Central memory CD8-positive, alpha-beta T cell (primary cell): ENCODE results near the gene BANP.

ENCODE experiments used
- ATAC-seq: fragments of 150-1000 bp; cut with Tn5 transposase; replicated peaks from 2 replicates; pipeline ENCODE4 v1.10.0; 2022; ENCODE audit warnings: mild to moderate bottlenecking, moderate FRiP score, moderate number of reproducible peaks; ENCODE audit not compliant: poor library complexity, severe bottlenecking; ENCODE audit errors: extremely low read depth
- DNase-seq, 2 donors: peaks; one replicate each; pipeline ENCODE4 v3.0.0; 2021; ENCODE audit warnings: low spot score in 2 of 2
- H3K27ac Mint-ChIP-seq: one replicate; pipeline ENCODE4 v1.8.0; 2022; ENCODE audit warnings: low read depth, mild to moderate bottlenecking, moderate library complexity, mixed read lengths
- H3K27me3 Mint-ChIP-seq: one replicate; pipeline ENCODE4 v1.8.0; 2022; ENCODE audit warnings: mixed read lengths
- H3K36me3 Mint-ChIP-seq: one replicate; pipeline ENCODE4 v1.8.0; 2022; ENCODE audit warnings: mild to moderate bottlenecking, moderate library complexity, mixed read lengths; ENCODE audit not compliant: insufficient read depth
- H3K4me1 Mint-ChIP-seq: one replicate; pipeline ENCODE4 v1.8.0; 2022; ENCODE audit warnings: mixed read lengths
- H3K4me3 Mint-ChIP-seq: one replicate; pipeline ENCODE4 v1.8.0; 2022; ENCODE audit warnings: mild to moderate bottlenecking, moderate library complexity, mixed read lengths
- H3K9me3 Mint-ChIP-seq: one replicate; pipeline ENCODE4 v1.8.0; 2022; ENCODE audit warnings: mixed read lengths

Gene BANP

DNA sequence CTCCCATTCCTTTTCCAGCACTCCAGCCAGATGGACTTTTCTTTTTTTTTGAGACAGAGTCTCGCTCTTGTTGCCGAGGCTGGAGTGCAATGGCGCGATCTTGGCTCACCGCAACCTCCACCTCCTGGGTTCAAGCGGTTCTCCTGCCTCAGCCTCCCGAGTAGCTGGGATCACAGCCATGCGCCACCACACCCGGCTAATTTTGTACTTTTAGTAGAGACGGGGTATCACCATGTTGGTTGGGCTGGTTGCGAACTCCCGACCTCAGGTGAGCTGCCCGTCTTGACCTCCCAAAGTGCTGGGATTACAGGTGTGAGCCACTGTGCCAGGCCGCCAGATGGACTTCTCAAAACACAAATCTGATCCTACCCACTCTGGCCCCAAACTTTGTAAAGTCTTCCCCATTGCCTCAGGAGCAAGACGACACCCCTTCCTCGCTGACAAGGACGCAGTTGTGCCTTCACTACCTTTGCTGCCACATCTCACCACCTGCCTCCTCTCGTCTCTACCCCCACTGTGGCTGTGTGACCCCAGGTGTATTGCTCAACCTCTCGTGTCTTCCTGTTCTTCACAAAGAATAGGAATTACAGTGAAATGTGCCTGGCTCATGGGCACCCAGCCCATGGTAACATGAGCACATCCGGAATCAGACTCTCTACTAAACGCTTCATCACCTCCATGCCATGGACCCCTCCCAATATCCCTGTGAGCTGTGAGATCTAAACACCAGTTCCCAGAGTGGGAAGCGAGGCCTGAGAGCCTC is 3.7 kb upstream of the BANP start:
- no peak for ATAC-seq
- Mint-ChIP-seq H3K4me3 (no peak overlapping the region), H3K36me3 (peaks cover 9% of the 10 kb centered on the region), H3K27me3 (peaks cover 16% of the 10 kb centered on the region), H3K27ac (no peak overlapping the region), H3K4me1 (peaks cover 8% of the 10 kb centered on the region), H3K9me3 (no peaks in the 10 kb centered on the region)
- DNase-seq = no peak

DNA sequence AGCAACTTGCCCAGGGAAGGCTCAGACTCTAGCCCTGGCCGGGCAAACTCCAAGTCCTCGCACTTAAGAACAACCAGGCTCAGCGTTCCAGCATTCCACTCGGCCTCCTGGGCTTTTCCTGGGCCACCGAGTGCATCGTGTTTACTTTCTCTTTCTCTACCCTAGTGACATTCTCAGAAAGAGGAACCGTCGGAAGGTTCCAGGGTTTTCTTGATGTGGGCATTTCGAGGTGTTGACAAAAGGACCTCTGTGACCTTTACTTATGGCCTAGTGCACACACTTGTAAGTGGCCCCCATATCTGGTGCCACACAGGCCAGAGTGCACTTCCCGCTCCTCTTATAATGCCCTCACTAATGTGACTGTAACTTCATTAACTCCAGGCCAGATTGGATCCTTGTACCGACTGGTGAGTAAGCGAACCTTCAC is 3.1 kb upstream of the BANP start:
- Mint-ChIP-seq H3K4me1 (peaks cover 8% of the 10 kb centered on the region), H3K36me3 (peaks cover 9% of the 10 kb centered on the region), H3K27ac (no peak overlapping the region), H3K27me3 (peaks cover 16% of the 10 kb centered on the region), H3K4me3 (no peak overlapping the region), H3K9me3 (no peaks in the 10 kb centered on the region)
- ATAC-seq (no peak), DNase-seq (no peak)

DNA sequence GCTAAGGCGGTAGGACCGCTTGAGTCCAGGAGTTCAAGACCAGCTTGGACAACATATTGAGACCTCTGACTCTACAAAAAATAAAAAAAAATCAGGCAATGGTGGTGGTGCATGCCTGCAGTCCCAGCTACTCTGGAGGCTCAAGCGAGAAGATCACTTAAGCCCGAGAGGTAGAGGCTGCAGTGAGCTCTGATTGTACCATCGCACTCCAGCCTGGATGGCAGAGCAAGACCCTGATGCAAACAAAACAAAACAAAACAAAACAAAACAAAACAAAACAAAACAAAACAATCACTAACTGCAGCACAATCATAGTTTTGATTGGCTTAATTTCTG is 2.5 kb upstream of the BANP start:
- H3K27me3 Mint-ChIP-seq = peaks cover 16% of the 10 kb centered on the region
- no peak overlapping the region for H3K4me3 Mint-ChIP-seq
- H3K4me1 Mint-ChIP-seq = peaks cover 14% of the 10 kb centered on the region
- DNase-seq = no peak
- no peak for ATAC-seq
- no peaks in the 10 kb centered on the region for H3K9me3 Mint-ChIP-seq
- H3K36me3 Mint-ChIP-seq = peaks cover 11% of the 10 kb centered on the region
- H3K27ac Mint-ChIP-seq = no peak overlapping the region

DNA sequence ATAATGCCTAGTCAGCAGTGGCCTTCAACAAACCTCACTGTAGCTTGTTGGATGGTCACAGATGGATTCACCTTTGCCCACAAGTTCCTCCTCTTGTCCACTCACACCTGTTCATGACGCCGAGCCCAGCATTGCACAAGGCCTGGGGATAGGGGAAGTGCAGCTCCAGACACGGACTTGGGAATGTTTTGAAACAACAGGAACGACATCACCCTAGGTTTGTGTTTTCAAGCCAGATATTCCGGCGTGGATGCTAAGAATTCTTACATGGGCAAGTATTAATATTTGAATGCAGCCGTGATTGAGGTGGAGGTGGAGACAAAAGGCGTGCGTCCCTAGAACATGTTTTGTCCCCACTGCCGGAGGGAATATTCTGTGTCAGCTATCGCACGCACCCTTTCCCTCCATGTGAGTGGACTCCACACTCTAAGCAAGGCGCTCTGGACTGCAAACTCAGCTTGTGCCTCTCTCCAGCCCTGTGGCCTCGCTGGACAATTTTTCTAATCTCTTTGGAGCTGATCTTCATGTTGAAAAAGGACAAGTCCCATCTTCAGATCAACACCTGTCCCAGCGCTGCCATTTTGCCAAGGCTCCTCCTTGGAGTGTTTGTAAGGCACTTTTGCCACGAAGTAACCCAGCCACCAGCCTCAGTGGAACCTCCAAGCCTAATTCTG is 2.0 kb upstream of the BANP start:
- H3K4me1 Mint-ChIP-seq = peaks cover 19% of the 10 kb centered on the region
- H3K27me3 Mint-ChIP-seq = peaks cover 16% of the 10 kb centered on the region
- no peak for DNase-seq
- H3K4me3 Mint-ChIP-seq = no peak overlapping the region
- peaks cover 11% of the 10 kb centered on the region for H3K36me3 Mint-ChIP-seq
- no peaks in the 10 kb centered on the region for H3K9me3 Mint-ChIP-seq
- no peak overlapping the region for H3K27ac Mint-ChIP-seq
- ATAC-seq = no peak

DNA sequence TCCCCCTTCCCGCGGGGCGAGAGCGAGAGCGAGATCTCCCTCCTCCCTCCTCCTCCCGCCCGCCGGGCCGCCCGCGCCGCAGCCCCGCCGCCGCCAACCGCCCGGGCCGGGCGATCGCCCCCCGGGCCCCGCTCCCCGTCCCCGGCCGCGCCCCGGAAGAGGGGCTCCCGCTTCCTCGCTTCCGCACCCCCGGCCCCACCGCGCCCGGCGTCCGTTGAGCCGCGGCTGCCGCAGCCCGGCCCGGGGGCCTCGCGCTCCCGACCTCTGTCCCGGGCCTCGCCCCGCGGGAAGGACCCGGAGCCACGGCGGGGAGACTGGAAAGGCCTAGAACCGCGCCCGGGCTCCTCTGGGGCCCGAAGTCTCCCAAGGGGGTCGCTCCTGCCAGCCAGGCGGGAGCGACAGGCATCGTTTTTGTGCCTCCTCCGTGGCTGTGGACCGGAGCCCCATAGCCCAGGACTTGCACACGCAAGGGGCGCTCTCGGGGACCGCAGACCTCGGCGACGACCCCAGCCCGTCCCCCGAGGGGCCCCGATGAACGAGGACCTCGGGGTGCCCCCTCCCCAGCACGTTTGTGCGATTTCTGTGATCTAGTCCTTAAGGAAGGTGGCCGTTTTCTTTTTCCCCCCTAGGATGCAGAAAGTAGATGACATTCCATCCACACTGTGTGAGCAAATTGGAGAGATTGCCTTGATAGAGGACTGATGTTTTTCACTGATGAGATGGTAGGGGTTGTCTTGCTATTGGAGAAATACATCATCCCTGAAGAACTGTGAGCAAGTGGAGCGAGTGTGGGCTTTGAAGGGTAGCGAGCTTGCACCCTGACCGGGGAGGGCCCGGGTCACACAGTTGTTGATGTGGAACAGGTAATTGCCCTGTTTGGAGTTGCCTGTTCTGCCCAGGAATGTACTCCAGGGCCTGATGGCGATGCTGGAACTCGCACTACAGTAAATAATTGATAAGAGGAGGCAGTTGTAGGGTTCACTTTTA is 611 bp downstream of the BANP start:
- H3K27me3 Mint-ChIP-seq = peaks cover 14% of the 10 kb centered on the region
- DNase-seq (no peak), ATAC-seq (no peak)
- H3K4me1 Mint-ChIP-seq = peaks cover 42% of the 10 kb centered on the region
- peaks cover 19% of the 10 kb centered on the region for H3K36me3 Mint-ChIP-seq
- H3K27ac Mint-ChIP-seq = peak overlapping the region; percentile 90
- H3K9me3 Mint-ChIP-seq = no peaks in the 10 kb centered on the region
- peak overlapping the region; percentile 98 for H3K4me3 Mint-ChIP-seq

DNA sequence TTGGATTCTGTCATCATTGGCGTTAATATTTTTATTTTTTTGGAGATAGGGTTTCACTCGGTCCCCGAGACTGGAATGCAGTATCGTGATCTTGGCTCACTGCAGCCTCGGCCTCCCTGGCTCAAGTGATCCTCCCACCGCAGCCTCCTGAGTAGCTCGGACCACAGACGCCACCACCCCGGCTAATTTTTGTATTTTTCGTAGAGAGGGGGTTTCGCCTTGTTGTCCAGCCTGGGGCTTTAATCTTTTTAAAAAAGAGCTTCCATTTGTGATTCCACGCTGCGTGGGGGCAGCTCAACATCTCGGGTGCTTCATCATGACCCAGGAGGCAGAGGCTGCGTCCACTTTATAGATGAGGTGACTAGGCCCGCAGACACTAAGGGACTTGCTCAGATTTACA is 1.5 kb downstream of the BANP start:
- ATAC-seq = no peak
- Mint-ChIP-seq H3K27ac (peak overlapping the region; percentile 90), H3K27me3 (peaks cover 5% of the 10 kb centered on the region)

DNA sequence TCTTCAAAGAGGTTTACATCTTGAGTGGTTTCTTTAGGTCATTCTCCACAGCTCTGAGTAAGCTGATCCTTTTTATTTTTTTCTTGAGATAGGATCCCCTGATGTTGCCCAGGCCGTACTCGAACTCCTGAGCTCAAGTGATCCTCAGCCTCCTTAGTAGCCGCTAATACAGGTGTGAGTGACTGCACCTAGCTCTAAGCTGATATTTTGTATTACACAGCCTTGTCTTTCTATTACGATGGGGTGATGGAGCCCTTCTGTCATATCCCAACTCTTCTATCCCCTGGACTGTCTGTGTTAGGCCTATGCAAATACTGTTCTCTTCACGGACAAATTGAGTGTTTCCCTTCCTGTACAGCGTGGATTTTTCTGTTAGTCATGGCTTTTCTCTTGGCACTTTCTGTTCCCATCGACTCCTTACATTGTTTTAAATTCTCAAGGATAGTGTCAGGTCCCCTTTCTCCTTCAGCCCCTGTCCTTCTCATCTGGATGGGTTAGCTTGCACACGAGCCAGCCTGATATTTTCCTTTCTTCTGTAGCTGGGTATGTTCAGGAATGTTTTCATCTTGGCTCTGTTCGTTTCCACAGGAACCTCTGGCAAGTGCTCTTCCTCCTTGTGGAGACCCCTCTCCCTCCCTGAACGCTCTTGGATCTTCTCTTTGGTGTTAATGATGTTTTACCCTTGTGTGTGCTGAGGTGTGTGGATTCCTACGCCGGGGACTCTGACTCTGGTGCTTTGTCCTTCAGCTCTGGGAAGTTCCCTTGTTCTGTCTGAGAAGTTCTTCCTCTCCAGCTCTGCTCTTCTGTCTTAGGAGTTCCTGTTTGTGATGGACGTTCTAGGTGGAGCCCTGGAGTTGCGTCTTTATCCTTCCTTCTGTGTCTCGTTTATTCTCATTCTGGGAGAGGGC is 2.3 kb downstream of the BANP start:
- peaks cover 58% of the 10 kb centered on the region for H3K4me1 Mint-ChIP-seq
- H3K27me3 Mint-ChIP-seq = no peaks in the 10 kb centered on the region
- H3K36me3 Mint-ChIP-seq = peaks cover 28% of the 10 kb centered on the region
- no peak for DNase-seq
- H3K27ac Mint-ChIP-seq = peak overlapping the region; percentile 57
- peak overlapping the region; percentile 36 for H3K4me3 Mint-ChIP-seq
- no peak for ATAC-seq
- no peaks in the 10 kb centered on the region for H3K9me3 Mint-ChIP-seq

More for the DNA sequence above, 1.5 kb downstream of the BANP start:
- DNase-seq = no peak
- Mint-ChIP-seq H3K9me3 (no peaks in the 10 kb centered on the region), H3K4me3 (peak overlapping the region; percentile 98), H3K36me3 (peaks cover 27% of the 10 kb centered on the region), H3K4me1 (peaks cover 50% of the 10 kb centered on the region)

DNA sequence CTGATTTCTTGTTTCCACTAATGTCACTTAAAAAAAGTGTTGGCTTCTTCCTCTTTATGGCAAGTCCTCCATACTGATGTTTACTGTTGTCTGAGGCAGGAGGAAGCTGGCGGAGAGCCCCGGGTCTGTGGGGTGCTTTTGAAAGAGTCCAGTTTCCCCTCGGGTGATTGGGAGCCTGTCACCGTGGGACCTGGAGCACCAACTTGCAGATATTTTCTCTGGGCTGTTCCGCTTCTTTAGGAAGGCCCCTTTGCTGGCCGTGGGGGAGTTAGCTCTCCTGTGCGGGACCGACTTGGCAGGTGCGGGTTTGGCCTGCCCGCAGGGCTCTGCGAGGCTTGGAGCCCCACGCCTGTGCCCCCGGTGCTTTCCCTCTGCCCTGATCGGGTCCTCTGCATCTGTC is 3.1 kb downstream of the BANP start:
- Mint-ChIP-seq H3K4me1 (peaks cover 66% of the 10 kb centered on the region), H3K4me3 (peak overlapping the region; percentile 36), H3K27me3 (no peaks in the 10 kb centered on the region), H3K36me3 (peaks cover 32% of the 10 kb centered on the region), H3K27ac (peak overlapping the region; percentile 57), H3K9me3 (no peaks in the 10 kb centered on the region)
- DNase-seq (no peak), ATAC-seq (no peak)

DNA sequence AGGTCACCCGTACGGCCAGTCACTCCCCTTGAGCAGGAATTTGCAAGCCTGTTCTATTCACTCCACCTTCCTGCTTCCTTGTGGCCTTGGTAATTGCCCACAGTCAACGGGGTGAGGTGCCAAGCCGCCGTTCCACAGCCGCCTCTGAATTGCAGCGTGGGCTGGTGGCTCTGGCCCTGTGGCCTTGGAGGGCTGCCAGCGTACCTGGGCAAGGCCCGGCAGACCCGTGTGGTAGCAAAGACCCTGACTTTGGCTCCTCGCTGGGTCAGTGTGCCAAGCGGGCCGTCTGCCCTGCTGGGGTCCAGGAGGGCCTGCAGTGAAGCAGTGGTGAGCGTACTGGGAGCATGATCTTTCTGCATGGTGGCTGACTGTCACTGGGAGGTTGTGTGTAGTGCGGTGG is 3.6 kb downstream of the BANP start:
- DNase-seq = no peak
- H3K27me3 Mint-ChIP-seq = no peaks in the 10 kb centered on the region
- H3K9me3 Mint-ChIP-seq = no peaks in the 10 kb centered on the region
- H3K4me3 Mint-ChIP-seq = no peak overlapping the region
- H3K36me3 Mint-ChIP-seq = peaks cover 32% of the 10 kb centered on the region
- H3K4me1 Mint-ChIP-seq = peaks cover 69% of the 10 kb centered on the region
- H3K27ac Mint-ChIP-seq = no peak overlapping the region
- ATAC-seq = no peak

DNA sequence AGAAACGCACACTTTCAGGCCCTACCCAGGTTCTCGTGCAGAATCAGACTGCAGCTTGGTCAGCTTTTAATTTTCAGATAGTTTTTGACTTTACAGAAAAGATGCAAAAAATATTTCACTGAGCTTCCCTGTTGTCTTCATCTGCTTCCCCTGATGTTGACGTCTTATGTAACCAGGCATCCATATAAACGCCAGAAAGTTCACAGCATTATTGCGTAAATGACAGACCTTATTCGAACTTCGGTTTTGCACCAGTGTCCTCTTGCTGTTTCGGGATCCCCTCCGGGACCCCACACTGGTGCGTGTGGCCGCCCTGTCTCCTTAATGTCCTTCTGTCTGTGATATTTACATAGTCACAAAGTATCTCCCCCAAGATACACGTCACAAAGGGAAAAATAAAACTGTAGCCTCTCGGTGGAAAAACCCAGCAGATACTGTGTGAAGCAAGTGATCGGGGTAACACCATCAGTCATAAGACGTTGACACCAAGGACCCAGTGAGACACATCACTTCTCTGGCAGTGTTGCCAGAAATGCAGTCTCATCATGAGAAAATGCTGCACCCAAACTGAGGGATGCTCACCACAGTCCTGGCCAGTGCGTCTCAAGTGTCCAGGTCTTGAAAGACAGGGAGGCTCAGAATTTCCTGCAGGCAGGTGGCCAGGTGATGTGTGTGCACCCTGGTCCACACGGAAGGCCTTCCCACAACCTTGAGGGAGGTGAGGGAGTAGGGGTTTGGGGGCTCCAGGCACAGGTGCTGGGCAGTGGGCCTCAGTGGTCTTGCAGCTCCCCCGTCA is 4.3 kb downstream of the BANP start:
- Mint-ChIP-seq H3K27ac (peak overlapping the region; percentile 91), H3K4me1 (peaks cover 75% of the 10 kb centered on the region), H3K9me3 (no peaks in the 10 kb centered on the region), H3K27me3 (no peaks in the 10 kb centered on the region), H3K4me3 (peak overlapping the region; percentile 72), H3K36me3 (peaks cover 32% of the 10 kb centered on the region)
- DNase-seq = no peak
- ATAC-seq = no peak

DNA sequence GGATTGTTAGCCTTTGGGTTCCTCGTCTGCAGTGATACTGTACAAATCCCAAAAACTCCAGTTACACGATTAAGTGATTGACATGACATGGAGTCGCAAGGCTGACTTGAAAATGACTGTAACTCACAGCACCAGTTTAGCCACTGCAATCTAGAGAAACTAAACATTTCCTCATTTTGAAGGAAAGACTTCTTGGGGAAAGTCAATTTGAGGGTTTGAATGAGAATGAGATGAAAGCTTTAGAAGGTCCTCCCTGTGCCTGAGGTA is 4.8 kb downstream of the BANP start:
- no peaks in the 10 kb centered on the region for H3K9me3 Mint-ChIP-seq
- peak overlapping the region; percentile 72 for H3K4me3 Mint-ChIP-seq
- peak overlapping the region; percentile 91 for H3K27ac Mint-ChIP-seq
- H3K4me1 Mint-ChIP-seq = peaks cover 77% of the 10 kb centered on the region
- no peak for ATAC-seq
- no peak for DNase-seq
- H3K36me3 Mint-ChIP-seq = peaks cover 28% of the 10 kb centered on the region
- no peaks in the 10 kb centered on the region for H3K27me3 Mint-ChIP-seq
